ENCODE measurements around the gene CES1.
"Not testable (repeated sequence)": the region's sequence is repeated elsewhere in the genome, so short reads cannot be mapped to it uniquely, and the experiment has no call there.

Gene CES1

DNA sequence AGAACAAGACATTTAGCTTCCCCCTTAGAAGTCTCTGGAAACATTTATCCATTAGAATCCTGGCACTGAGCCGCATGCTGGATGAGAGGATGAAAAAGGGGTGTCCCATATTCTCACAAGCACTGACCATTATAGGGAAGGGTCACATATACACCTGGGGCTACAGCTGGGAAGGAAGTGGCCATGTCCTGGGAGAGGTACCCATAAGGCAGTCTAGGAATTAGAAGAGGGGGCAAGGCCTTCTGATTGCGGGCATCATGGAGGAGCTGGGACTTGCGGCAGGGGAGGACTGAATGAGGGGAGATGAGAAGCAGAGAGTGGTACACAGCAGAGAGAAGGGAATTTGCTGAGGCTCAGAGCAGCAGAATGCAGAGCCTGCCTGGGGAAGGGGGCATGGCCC is 3.7 kb downstream of the CES1 start:
- not testable (repeated sequence) for DNase-seq

- no peak for DNase-seq
Observed at GRCh38 chr16:55828680-55829079, 4.2 kb downstream of the CES1 start.

GRCh38 chr16:55825115-55825728 is 7.7 kb downstream of the CES1 start:
- DNase-seq: no peak

DNA sequence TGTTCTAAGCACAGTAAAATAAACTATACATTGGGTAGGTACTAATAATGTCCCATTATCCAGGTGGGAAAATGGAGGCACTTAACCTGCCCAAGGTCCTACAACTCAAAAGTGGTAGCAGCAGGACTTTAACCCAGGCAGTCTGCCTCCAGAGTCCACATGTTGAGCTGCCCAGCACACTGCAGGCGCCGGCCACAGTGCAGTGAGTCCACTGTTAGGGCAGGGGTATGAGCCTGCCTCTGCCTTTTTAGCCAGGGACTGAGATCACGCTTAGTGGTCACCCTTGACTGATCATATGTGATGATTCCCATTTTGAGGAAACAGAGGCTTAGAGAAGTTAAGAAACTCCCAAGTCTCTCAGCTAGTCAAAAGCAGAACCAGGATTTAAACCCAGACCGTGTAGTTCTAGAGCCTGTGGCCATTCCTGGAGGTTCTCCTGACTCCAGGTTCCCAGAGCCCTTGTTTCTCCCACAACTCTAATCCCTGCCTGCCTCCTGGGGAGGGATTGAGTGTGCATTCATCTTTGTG is 8.4 kb downstream of the CES1 start:
- DNase-seq: no peak

DNA sequence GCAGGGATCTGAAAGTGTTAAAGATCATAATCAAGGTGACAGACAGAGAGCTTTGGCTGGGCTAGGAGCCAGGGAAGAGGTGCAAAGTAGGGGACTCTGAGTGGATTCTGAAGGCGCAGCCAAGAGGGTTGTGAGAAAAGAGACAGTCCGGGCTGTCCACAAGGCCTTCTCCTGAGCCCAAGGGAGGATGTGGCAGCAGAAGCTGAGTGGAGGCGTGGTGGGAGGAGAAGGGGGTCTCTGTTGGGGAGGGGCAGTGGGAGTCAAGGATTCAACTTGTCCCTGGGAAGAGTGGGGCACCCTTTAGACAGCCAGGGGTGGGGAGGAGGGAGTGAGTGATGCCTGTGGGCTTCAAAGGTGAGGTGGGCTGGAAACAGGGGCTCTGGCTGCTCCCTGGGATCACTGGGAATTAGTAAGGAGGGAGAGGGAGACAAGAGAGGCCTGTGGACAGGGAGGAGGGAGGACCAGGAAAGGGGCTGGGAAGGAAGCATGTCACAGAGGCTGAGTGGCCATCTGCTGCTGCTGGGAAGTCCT is 10.6 kb downstream of the CES1 start:
- DNase-seq: no peak

DNA sequence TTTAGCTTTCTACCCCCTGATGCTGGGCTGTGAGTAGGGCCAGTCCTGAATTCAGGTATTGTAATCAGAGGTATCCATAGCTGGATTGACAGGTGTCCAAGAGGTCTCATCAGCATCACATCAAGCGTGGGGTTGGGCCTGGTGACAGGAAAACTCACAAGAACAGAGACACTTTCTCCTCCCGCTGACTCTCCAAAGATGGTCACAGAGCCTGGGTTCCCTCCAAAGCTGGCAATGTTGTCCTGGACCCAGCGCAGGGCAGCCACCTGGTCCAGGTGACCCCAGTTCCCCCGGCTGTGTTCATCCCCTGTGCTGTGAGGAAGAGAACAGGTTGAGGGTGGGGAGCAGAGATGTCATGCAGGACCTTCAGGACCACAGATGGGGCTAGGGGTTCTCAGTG is 11.7 kb downstream of the CES1 start:
- no peak for DNase-seq

DNA sequence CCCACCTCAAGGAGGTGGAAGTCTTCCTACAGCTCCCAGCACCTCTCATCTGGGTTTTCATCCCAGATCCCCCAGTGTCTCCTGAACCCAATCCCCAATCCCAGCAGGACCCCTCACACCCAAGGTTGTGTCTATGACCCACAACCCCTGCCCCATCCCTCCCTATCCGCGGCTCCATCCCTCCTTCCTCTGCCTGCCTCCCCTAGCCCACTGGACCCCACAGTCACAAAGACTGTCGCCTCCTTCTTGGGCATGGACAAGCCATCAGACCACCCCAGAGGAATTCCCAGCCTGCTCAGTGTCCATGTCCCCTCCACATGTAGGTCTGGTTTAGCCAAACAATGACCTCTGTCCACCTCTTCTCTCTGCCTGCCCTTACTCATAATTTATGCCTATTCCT is 12.3 kb downstream of the CES1 start:
- DNase-seq: no peak

GRCh38 chr16:55817236-55817912 is 15.5 kb downstream of the CES1 start:
- no peak for DNase-seq

DNA sequence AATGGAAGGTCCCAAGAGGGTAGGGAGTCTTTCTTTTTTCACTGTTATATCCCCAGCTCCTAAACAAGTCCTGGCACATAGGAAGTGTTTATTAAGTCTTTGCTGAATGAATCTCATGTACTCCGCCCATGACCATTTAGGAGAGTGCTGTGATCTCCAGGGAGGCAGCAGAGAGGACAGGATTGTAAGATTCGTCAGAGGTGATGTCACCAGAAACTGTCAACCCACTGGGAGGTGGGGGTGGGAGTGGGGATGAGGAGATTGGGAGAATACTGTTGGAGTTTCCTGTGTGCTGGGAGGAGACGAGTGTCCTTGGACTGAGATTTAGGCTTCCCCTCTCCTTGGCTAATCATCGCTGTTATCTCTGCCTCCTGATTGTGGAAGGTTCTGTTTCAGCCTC is 16.7 kb downstream of the CES1 start:
- not testable (repeated sequence) for DNase-seq

GRCh38 chr16:55815320-55815719 is 17.6 kb downstream of the CES1 start:
- DNase-seq: no peak

- DNase-seq: not testable (repeated sequence)
Observed at GRCh38 chr16:55814174-55814573, 18.7 kb downstream of the CES1 start.

- DNase-seq: not testable (repeated sequence)
Observed at GRCh38 chr16:55813730-55814129, 19.2 kb downstream of the CES1 start.

GRCh38 chr16:55812951-55813350 is 19.9 kb downstream of the CES1 start:
- DNase-seq: no peak

DNA sequence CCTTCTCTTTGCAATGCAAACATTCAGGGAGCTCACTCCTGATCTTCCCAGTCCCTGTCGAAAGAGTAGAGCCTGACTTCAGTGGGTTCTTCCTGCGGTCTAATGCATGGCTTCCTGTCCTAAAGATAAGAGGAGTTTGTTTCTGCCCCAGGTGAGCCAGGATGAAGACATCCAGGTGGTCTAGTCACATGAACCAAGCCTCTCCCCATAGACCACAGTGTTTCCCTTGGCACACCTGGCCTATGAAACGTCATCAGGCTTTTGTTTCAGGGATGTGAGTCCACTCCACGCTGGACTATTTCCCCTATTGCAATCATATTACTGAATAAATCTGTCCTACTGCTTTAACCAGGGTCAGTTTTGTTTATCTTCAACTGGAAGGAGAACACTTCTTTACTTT is 21.1 kb downstream of the CES1 start:
- no peak for DNase-seq

DNA sequence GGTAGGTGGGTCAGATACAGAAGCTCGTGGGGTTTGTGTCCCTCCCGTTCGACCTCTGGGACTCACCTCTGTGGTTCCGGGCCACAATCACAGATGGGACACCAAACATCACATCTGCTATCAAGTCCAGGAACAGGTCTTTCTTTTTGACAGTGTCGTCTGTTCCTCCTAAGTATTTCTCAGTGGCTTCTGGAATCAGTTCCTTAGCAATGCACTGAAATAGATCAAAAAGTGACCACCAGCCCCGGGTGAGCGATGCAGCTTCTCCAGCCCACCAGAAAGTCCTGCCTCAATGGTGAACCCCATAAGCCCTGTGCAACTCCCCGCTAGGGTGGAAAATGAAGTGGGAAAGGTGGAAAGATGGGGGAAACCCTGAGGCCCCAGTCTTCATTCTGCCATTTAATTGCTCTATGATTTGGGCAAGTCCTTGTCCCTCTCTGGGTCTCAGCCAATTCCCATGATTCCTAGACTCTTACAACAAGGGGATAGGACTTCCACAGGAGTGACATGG is 22.4 kb downstream of the CES1 start:
- no peak for DNase-seq

DNA sequence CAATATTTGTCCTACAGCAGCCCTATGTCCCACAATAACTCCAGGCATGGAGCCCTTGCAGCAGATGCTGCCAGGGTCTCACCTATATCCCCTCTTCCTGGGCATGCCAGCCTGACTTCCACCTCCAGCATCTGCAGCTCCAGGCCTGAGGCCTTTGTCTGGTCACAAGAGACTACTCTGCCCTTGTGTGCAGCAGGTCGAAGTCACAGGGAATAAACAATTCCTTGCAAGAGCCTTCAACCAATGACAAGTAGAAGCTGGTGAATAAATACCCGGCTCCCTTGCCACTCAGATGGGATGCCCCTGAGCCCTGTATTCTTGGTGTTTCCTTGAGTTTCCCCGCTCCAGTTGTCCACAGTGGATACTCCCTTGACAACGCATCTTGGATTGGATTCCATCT is 23.0 kb downstream of the CES1 start:
- no peak for DNase-seq

DNA sequence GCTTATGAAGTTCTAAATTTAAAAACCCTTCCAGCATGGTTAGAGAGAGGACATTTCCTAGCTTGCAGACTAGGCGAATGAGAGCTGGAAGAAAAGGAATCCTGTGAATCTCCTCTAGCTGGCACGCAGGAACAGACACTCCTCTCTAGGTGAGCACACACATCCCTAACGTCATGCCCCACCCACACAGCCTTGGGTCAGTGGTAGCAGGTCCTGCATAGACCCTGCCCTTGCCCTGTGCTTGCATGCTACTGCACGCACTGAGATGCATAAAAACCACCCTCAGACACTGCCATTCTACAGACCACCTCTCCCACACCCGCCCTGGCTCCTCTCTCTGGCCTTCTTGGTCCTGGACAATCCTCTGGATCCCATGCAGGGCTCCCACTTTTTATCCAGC is 23.5 kb downstream of the CES1 start:
- no peak for DNase-seq

- not testable (repeated sequence) for DNase-seq
Observed at GRCh38 chr16:55808286-55808685, 24.6 kb downstream of the CES1 start.

DNA sequence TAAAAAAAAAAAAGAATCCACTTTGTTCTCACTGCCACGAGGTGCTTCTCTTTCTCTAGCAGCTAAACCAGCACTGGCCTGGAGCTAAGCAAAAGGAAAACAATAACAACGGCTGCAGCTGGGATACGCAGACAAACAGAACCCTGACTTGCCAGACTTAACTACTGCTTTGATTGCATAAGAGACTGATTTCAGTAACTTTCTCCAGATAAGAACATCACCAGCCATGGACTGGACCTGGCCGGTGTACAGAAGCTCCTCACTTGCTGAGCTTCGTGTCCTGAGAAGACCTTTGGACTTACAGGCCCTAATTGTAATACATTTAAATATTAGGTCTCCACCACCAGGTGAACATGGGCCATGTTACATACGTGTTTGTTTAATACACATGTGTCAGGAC is 27.8 kb downstream of the CES1 start:
- DNase-seq: not testable (repeated sequence)

DNA sequence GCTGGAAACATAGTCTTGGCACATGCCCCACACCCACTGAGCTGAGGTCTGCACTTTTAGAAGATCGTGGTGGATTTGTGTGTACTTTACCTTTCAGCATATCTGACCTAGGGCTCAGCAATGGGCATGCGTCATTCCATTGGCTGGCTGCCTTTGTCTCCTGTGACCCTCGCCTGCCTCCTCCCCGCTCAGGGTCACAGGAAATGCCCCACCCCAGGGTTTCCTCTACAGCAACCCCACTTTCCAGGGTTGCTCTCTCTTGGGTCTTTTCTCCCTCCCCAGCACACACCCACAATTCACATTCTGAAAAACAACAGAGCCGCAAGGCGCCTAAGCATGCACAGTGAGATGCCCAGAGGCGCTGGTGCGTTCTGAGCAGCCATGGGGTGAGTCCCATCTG is 29.2 kb downstream of the CES1 start:
- not testable (repeated sequence) for DNase-seq

- not testable (repeated sequence) for DNase-seq
Observed at GRCh38 chr16:55792934-55793374, 39.9 kb downstream of the CES1 start.

GRCh38 chr16:55791512-55791911 is 41.4 kb downstream of the CES1 start:
- DNase-seq: not testable (repeated sequence)

GRCh38 chr16:55790240-55790639 is 42.7 kb downstream of the CES1 start:
- DNase-seq: not testable (repeated sequence)

- DNase-seq: not testable (repeated sequence)
Observed at GRCh38 chr16:55782793-55783091, 50.2 kb downstream of the CES1 start.

All from NCI-H1092 (cell line).